SH-SY5Y (cell line): ENCODE results near the gene GTF2A1L.

ENCODE experiments used
- GATA2 ChIP-seq: IDR thresholded peaks from 2 replicates; pipeline ENCODE4 v1.6.1; 2011; ENCODE audit warnings: mild to moderate bottlenecking, low read depth, low read length
- GATA3 ChIP-seq: IDR thresholded peaks from 2 replicates; pipeline ENCODE4 v1.6.1; 2011; ENCODE audit warnings: low read depth, mild to moderate bottlenecking, low read length, moderate library complexity

DNA sequence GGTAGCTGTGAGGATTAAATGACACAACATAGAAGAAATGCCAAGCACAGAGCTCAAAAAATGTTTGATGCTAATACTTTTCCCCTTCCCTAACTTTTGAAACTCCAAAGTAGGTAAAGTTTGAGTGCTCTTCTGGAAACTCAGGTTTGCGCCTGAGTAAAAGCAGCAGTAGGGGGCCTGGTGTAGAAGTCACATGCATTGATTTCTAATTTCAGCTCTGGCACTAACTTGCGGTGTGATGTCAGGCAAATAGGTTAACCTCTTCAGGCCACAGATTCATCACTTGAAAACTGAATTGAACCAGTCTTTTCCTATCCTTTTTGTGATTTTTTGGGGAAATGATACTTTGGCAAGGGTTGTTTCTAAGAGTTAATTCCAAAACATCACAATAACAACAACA lies 110.6 kb downstream of the GTF2A1L start:
- TF ChIP-seq GATA3: no peak
- TF ChIP-seq GATA2: no peak
